DMS153 treated with DMSO at 0.1 percent for 48 hours (cell line): ENCODE measurements around the gene BLACAT1.
A peak's percentile ranks its signal among the peaks of the same experiment; 100 is the strongest.

Source experiments
- DNase-seq: peaks from one replicate; lab custom pipeline; 2025; ENCODE audit not compliant: unreplicated experiment; lab: John Stamatoyannopoulos, UW

BLACAT1 gene

DNA sequence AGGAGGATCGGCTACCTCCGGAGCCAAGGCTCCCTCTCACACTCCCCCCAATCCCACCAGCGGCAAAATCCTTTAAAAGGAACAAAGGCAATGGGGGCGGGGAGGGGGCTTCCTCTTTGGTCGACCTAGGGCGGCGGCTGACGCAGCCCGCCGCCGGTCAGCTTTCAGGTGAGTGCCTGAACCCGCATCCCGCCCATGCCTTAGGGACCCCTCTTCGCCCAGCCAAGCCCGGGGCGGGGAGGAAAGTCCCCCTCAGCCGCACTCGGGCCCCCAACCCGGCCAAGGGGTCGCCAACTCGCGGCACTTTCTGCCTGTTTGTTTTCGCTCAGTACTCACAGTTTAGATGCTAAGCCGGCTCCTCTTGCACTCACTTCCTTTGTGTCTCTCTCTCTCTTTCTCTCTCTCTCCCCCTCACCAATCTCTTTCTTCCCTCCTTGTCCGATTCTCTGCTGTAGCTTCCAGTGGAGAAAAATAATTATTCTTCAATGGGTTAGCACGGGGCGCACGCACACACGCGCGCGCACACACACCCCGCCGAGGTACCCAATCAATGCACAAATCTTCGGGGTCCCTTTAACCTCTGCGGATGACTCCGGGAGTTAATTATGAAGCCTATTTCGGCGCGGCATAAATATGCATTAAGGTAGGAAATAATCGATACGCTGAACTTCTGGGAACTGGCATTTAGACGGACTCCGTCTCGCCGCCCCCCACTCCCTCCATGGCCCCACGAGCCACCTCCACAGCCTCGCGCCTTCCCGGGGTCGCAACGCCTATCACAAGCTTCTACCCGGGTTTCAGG, at the start of gene BLACAT1:
TSS of gene BLACAT1 (minus strand) at position 465 of the 802 bp plus-strand sequence.
- no peak for DNase-seq

DNA sequence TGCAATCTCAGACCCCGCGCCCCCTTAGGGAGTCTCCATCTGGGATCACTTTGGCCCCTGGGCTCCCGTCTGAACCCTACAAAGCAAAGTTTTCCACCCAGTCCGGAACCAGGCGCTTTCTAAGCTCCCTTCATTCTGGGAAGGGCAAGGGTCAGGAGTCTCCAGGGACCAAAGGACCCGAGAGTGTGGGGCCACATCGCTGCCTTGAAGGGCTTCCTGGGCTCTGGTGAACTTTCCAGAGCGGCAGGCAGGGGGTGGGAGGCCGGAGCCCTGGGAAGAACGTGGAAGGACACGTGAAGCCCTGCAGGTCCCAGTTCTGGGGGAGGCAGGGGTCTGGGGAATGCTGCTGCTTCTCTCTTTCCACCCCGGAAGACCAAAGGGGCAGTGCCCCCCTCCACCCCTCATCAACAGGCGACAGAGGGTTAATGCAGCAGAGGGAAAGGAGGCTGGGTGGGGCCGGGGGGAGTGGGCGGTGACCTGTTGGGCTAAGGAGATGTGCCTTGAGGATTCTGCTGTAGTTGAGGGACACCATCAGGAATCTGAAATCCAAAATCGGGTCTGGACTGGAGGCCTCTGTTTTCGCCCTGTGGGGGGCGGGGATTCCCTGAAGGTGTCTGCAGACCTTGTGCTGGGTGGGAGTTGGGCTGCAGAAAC, 49.4 kb upstream of the BLACAT1 start:
- no peak for DNase-seq

DNA sequence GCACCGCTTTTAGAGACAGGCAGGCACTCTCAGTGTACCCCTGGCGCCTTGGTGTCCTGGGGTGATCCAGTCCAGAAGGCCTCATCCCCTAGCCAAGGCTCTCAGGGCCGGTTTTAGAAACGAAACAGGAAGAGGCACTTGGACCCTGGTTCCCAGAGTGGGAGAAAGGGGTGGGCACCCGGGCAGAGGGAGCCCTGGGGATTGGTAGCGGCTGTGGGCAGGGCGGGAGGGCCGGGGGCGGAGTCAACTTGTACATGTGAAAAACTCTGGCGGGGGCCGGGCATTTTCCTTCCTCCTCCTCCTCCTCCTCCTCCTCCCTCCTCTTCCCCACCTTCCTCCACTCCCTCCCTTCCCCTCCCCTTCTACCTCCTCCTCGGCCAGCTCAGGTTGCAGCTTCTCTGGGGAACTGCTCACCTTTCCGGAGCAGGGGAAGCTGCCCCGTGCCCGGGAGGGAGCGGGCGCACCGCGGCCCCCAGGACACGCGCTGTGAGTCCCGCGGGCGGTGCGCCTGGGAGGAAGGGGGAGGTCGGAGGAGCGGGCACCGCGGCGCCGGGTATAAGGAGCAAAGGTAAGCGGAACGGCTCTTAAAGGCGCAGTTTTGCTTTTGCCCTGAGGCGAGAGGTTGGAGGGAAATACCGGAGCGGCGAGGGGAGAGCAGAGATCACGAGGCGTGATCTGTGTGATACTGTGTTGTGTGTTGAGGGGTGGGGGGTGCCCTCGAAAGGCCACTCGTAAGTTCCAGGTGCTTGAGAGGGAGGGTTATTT, 48.6 kb upstream of the BLACAT1 start, which contains the start of gene CDK18:
TSS of gene CDK18 (plus strand) at position 359 of the 765 bp plus-strand sequence. CDS start 18,499 bp downstream, outside the sequence.
- peak; percentile 93 for DNase-seq

DNA sequence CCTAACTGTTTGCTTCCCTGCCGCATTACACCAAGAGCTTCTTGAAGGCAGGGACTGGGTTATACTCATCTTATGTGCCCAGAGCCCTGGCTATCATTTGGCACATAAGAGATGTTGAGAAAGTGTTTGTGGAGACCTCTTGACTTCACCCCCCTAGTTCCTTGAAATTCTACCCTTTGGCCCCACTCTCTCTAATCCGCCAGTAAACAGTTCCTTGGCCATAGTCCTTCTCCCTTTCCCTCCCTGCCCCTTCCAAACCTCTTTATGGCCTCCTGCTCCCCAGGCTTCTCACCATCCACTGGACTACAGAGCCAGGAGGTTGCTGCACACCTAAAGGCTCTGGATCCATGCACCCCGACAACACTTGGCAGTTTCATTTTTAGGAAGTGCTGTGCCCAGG, 47.1 kb upstream of the BLACAT1 start:
- no peak for DNase-seq

- no peak for DNase-seq
Observed at GRCh38 chr1:205502111-205502810, 46.4 kb upstream of the BLACAT1 start.

DNA sequence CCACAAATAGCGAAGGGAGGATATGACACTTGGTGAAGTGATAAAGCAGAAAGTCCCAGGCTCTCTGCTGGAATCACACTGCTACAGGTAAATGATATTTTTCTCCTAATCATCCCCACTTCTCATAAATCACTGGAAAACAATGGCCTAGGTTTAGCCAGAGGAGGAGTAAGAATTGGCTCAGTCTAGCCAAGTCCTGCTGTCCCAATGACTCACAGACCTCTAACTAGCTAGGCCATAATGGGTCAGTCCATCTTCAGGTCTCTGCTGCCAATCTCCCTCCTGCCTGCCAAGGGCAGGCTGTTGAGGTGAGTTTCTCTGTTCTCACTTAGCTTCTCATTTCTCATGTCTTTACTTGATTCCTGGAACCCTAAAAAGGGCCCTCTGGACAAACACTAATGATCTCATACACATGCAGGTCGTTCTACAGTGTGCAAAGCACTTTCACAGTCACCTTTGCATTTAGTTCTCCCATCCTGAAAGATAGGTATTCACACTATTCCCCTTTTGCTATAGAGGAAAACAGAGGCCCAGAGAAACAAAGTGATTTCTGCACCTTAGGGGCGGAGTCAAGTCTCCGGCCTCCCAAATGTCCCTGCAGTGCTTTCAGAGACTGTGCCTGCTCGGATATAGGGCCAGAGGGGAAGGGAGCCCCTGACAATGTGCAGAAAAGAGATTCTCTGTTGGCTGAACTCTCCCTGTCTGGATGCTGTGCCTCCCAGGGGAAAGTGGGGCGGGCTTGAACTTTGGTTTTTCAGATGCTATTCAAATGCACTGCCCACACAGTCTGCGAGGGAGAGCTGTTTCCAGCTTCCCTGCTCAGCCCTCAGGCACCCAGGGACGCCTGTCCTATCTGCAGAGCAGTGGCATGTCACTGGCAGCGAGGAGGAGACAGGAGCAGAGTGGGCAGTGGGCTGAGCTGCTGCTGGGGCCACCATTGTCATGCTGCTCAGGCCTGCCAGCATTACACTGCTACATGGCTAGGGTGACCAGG, 44.7 kb upstream of the BLACAT1 start:
- DNase-seq: no peak

GRCh38 chr1:205499789-205500188, 43.9 kb upstream of the BLACAT1 start:
- no peak for DNase-seq

- DNase-seq: peak; percentile 83
Observed at GRCh38 chr1:205497351-205497750, 41.5 kb upstream of the BLACAT1 start.

GRCh38 chr1:205496661-205497060, 40.8 kb upstream of the BLACAT1 start:
- DNase-seq: no peak

GRCh38 chr1:205495237-205495823, 39.5 kb upstream of the BLACAT1 start:
- DNase-seq: peak; percentile 90

- no peak for DNase-seq
Observed at GRCh38 chr1:205494115-205494514, 38.3 kb upstream of the BLACAT1 start.

DNA sequence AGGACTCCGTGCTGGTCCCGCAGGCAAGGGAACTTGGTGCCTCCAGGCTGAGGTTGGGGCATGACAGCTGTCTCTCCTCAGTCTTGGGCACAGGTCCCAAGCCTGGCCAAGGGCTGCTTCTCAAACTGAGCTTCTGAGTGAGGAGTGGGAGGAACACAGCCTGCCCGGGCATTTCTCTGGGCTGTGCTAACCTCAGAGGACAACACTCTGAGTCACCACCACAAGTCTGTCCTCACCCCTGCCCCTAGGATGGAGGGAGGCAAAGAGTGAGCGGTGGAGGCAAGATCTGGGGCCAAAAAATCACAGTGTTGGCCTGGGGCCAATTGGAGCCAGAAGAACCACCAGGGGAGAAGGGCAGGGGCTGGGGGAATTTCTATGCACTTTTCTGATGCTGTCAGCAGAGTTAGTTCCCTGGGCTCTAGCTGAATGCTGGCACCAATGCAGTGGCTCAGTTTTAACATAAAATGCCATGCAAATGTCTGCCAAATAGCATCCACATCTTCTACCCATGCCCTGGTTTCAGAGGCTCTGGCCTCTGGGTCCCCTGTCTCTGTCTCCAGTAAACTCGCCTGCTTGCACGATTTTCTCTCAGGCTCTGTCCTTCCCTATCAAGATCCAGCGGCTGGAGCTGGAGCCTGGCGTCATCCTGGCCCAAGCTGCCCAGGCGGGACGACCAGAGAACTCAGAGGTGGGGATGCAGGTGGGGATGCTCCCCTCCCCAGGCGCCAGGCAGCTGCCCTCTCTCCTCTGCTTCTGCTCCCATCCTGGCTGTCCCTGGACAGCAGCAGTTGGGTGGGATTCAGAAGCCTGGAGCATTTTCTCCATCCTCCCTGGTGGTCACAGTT, 37.6 kb upstream of the BLACAT1 start:
- no peak for DNase-seq

DNA sequence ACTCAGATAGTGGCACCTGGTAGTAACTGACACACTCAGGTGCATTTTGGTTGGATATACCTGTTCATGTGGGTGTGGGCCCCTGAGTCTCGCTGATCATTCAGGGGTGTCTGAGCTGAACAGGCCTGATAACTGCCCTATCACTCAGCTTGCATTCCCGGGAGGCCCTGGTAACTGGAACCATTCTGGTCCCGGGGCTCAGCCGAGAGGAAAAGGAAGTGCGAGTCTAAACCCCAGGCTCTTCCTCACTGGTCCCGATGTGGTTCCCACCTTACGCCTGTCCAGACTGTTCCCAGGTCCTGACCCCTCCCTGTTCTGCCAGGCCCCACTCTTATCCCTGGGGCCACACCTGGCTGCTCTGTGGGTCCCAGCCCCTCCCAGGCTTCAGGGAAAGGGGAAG, 36.9 kb upstream of the BLACAT1 start:
- no peak for DNase-seq

GRCh38 chr1:205492201-205492667, 36.4 kb upstream of the BLACAT1 start:
- DNase-seq: no peak

DNA sequence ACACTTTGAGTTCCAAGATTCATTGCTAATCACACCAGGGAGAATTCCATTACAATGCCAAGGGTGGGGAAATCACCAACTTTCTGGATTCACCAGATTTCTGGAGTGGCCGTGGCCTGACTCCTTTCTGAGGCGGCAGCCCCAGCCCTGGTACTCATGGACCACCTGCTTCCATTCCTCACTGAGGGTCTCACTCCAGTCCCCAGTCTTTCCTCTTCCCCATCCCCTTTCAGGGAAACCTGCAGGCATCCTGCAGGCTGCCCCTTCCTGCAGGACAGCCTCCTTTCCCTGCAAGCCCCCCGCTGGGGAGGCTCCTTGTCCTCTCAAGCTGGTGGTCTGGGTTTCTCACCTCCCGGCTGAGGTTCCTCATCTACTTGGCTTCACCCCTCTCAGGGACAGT, 35.9 kb upstream of the BLACAT1 start:
- no peak for DNase-seq

GRCh38 chr1:205488074-205488723, 32.4 kb upstream of the BLACAT1 start:
- DNase-seq: peak; percentile 88

GRCh38 chr1:205486258-205486657, 30.4 kb upstream of the BLACAT1 start:
- DNase-seq: no peak
